ENCODE results near the gene HERPUD1. TPM values are rescaled to one million over a fixed set of nuclear protein-coding genes. Genes with fewer than 3 reads are reported as not detected.

Gene HERPUD1
- total and polyA plus RNA-seq, 3 experiments from 2014 or later, result 107 to 176 (median 162) TPM

GRCh38 chr16:56921571-56921970 lies 10.4 kb upstream of the HERPUD1 start:
- peaks cover 10% of the 10 kb centered on the region for H3K4me1 ChIP-seq (ENCODE audit: insufficient read depth, low read length)
- POLR2A ChIA-PET, result no interaction called here
- H3K4me3 ChIP-seq (ENCODE audit: low read length), result no peak overlapping the region
- no peaks in the 10 kb centered on the region for H3K27me3 ChIP-seq (ENCODE audit: insufficient read depth, low read length, poor library complexity, severe bottlenecking)
- no peak overlapping the region for H3K4me3 Mint-ChIP-seq
- H3K9me3 Mint-ChIP-seq, result no peaks in the 10 kb centered on the region
- H3K36me3 ChIP-seq (ENCODE audit: insufficient read depth, low read length), result no peaks in the 10 kb centered on the region
- no peaks in the 10 kb centered on the region for H3K9me3 ChIP-seq (ENCODE audit: low read length)
- peaks cover 17 to 22% (median 18%) of the 10 kb centered on the region in 3 donors for H3K4me1 Mint-ChIP-seq
- H3K27ac ChIP-seq (ENCODE audit: low read depth, low read length), result no peak overlapping the region
- peaks cover 0 to 7% of the 10 kb centered on the region in 2 donors for H3K27me3 Mint-ChIP-seq
- peak overlapping the region in 1 of 8 donors; percentile 86 for H3K27ac Mint-ChIP-seq
- no peak for DNase-seq
- CTCF ChIA-PET, result interaction anchor here (1.1 kb wide), 1 partner anchor 23 kb away, joined by 3 read pairs; no protein-coding TSS in a partner anchor
- peaks cover 0 to 2% (median 0%) of the 10 kb centered on the region in 3 donors for H3K36me3 Mint-ChIP-seq

GRCh38 chr16:56923481-56924091 lies 8.4 kb upstream of the HERPUD1 start:
- Histone ChIP-seq H3K27me3 (ENCODE audit: insufficient read depth, low read length, poor library complexity, severe bottlenecking) (no peaks in the 10 kb centered on the region), H3K4me3 (ENCODE audit: low read length) (no peak overlapping the region), H3K36me3 (ENCODE audit: insufficient read depth, low read length) (no peaks in the 10 kb centered on the region), H3K4me1 (ENCODE audit: insufficient read depth, low read length) (no peaks in the 10 kb centered on the region), H3K9me3 (ENCODE audit: low read length) (no peaks in the 10 kb centered on the region), H3K27ac (ENCODE audit: low read depth, low read length) (no peak overlapping the region)
- Mint-ChIP-seq H3K27me3 (peaks cover 0 to 2% of the 10 kb centered on the region in 2 donors), H3K4me3 (no peak overlapping the region), H3K4me1 (peaks cover 6 to 10% (median 7%) of the 10 kb centered on the region in 3 donors), H3K27ac (no peak overlapping the region), H3K9me3 (no peaks in the 10 kb centered on the region), H3K36me3 (peaks cover 0 to 4% (median 0%) of the 10 kb centered on the region in 3 donors)
- DNase-seq, result no peak
- CTCF ChIA-PET, result no interaction called here
- POLR2A ChIA-PET, result interaction anchor here (0.9 kb wide), 1 partner anchor 61 kb away, joined by 3 read pairs; no protein-coding TSS in a partner anchor

GRCh38 chr16:56927471-56927870 lies 4.5 kb upstream of the HERPUD1 start:
- CTCF ChIA-PET, result interaction anchor here (1.2 kb wide), 1 partner anchor 9 kb away, joined by 4 read pairs; no protein-coding TSS in a partner anchor
- no peak for DNase-seq
- H3K36me3 ChIP-seq (ENCODE audit: insufficient read depth, low read length), result no peaks in the 10 kb centered on the region
- no peaks in the 10 kb centered on the region for H3K9me3 ChIP-seq (ENCODE audit: low read length)
- peaks cover 9% of the 10 kb centered on the region for H3K4me1 ChIP-seq (ENCODE audit: insufficient read depth, low read length)
- Mint-ChIP-seq H3K27me3 (peaks cover 0 to 4% of the 10 kb centered on the region in 2 donors), H3K36me3 (peaks cover 0 to 5% (median 3%) of the 10 kb centered on the region in 3 donors), H3K4me1 (peaks cover 14 to 16% (median 15%) of the 10 kb centered on the region in 3 donors), H3K27ac (no peak overlapping the region), H3K9me3 (no peaks in the 10 kb centered on the region), H3K4me3 (no peak overlapping the region)
- POLR2A ChIA-PET, result interaction anchor here (0.6 kb wide), 1 partner anchor 10 kb away, joined by 3 read pairs; no protein-coding TSS in a partner anchor
- H3K27ac ChIP-seq (ENCODE audit: low read depth, low read length), result no peak overlapping the region
- no peaks in the 10 kb centered on the region for H3K27me3 ChIP-seq (ENCODE audit: insufficient read depth, low read length, poor library complexity, severe bottlenecking)
- no peak overlapping the region for H3K4me3 ChIP-seq (ENCODE audit: low read length)

- H3K27ac ChIP-seq (ENCODE audit: low read depth, low read length), result no peak overlapping the region
- ChIA-PET CTCF (no interaction called here), POLR2A (no interaction called here)
- peaks cover 23% of the 10 kb centered on the region for H3K4me1 ChIP-seq (ENCODE audit: insufficient read depth, low read length)
- Mint-ChIP-seq H3K9me3 (no peaks in the 10 kb centered on the region), H3K36me3 (peaks cover 0 to 24% (median 3%) of the 10 kb centered on the region in 3 donors), H3K4me3 (peak overlapping the region in 1 of 7 donors; percentile 100), H3K4me1 (peaks cover 25 to 28% (median 26%) of the 10 kb centered on the region in 3 donors), H3K27me3 (peaks cover 0 to 5% of the 10 kb centered on the region in 2 donors), H3K27ac (peak overlapping the region in 2 of 8 donors; percentile 12 to 29)
- no peak for DNase-seq
- H3K36me3 ChIP-seq (ENCODE audit: insufficient read depth, low read length), result no peaks in the 10 kb centered on the region
- H3K4me3 ChIP-seq (ENCODE audit: low read length), result no peak overlapping the region
- H3K27me3 ChIP-seq (ENCODE audit: insufficient read depth, low read length, poor library complexity, severe bottlenecking), result no peaks in the 10 kb centered on the region
- H3K9me3 ChIP-seq (ENCODE audit: low read length), result no peaks in the 10 kb centered on the region
Measured at GRCh38 chr16:56929639-56930038, 2.3 kb upstream of the HERPUD1 start.

GRCh38 chr16:56930486-56931270 lies 1.3 kb upstream of the HERPUD1 start:
- peak overlapping the region; percentile 95 for H3K27ac ChIP-seq (ENCODE audit: low read depth, low read length)
- H3K4me3 ChIP-seq (ENCODE audit: low read length), result no peak overlapping the region

GRCh38 chr16:56931271-56931891 lies 561 bp upstream of the HERPUD1 start:
- peak overlapping the region; percentile 63 for H3K4me3 ChIP-seq (ENCODE audit: low read length)
- H3K4me1 ChIP-seq (ENCODE audit: insufficient read depth, low read length), result peaks cover 40% of the 10 kb centered on the region
- H3K27ac ChIP-seq (ENCODE audit: low read depth, low read length), result peak overlapping the region; percentile 95
- no peaks in the 10 kb centered on the region for H3K27me3 ChIP-seq (ENCODE audit: insufficient read depth, low read length, poor library complexity, severe bottlenecking)
- H3K4me1 Mint-ChIP-seq, result peaks cover 31 to 41% (median 40%) of the 10 kb centered on the region in 3 donors
- H3K36me3 Mint-ChIP-seq, result peaks cover 5 to 39% (median 16%) of the 10 kb centered on the region in 3 donors
- peak overlapping the region; percentile 95 to 100 (median 98) for H3K4me3 Mint-ChIP-seq
- peaks cover 15% of the 10 kb centered on the region for H3K36me3 ChIP-seq (ENCODE audit: insufficient read depth, low read length)
- no peaks in the 10 kb centered on the region for H3K9me3 Mint-ChIP-seq
- ChIA-PET POLR2A (interaction anchor here (0.6 to 2.6 kb wide), 16 partner anchors 10 to 585 kb away, joined by 3 to 14 read pairs (median 4); partner anchors contain the start of genes CIAPIN1, COQ9, MT1X and NUDT21), CTCF (interaction anchor here (0.6 to 1.3 kb wide), 4 partner anchors 62 to 288 kb away, joined by 3 to 7 read pairs (median 4); no protein-coding TSS in a partner anchor)
- peaks cover 0 to 5% of the 10 kb centered on the region in 2 donors for H3K27me3 Mint-ChIP-seq
- H3K9me3 ChIP-seq (ENCODE audit: low read length), result no peaks in the 10 kb centered on the region
- peak overlapping the region; percentile 91 to 99 (median 97) for H3K27ac Mint-ChIP-seq
- peak in 1 of 5 donors; percentile 53 for DNase-seq

More at GRCh38 chr16:56930486-56931270, 1.3 kb upstream of the HERPUD1 start:
- H3K4me1 Mint-ChIP-seq, result peaks cover 30 to 34% (median 33%) of the 10 kb centered on the region in 3 donors
- H3K9me3 Mint-ChIP-seq, result no peaks in the 10 kb centered on the region
- POLR2A ChIA-PET, result interaction anchor here (0.6 to 2.6 kb wide), 8 partner anchors 11 to 585 kb away, joined by 3 to 18 read pairs (median 5); partner anchors contain the start of genes PSME3IP1 and RSPRY1
- peaks cover 8% of the 10 kb centered on the region for H3K36me3 ChIP-seq (ENCODE audit: insufficient read depth, low read length)
- peak overlapping the region; percentile 73 to 100 (median 98) for H3K4me3 Mint-ChIP-seq
- H3K36me3 Mint-ChIP-seq, result peaks cover 5 to 34% (median 12%) of the 10 kb centered on the region in 3 donors
- CTCF ChIA-PET, result interaction anchor here (0.6 to 1.3 kb wide), 3 partner anchors 64 to 195 kb away, joined by 3 to 7 read pairs (median 3); no protein-coding TSS in a partner anchor
- H3K27me3 ChIP-seq (ENCODE audit: insufficient read depth, low read length, poor library complexity, severe bottlenecking), result no peaks in the 10 kb centered on the region
- H3K9me3 ChIP-seq (ENCODE audit: low read length), result no peaks in the 10 kb centered on the region
- H3K27me3 Mint-ChIP-seq, result peaks cover 0 to 5% of the 10 kb centered on the region in 2 donors
- peaks cover 33% of the 10 kb centered on the region for H3K4me1 ChIP-seq (ENCODE audit: insufficient read depth, low read length)
- DNase-seq, result no peak
- H3K27ac Mint-ChIP-seq, result peak overlapping the region; percentile 91 to 99 (median 97)
